Activated CD8-positive, alpha-beta memory T cell treated with anti-CD3 and anti-CD28 coated beads, Interleukin-2, amount 50 U/mL, for 24 hours (primary cell): ENCODE measurements around the gene TSHZ2.

Source experiments
- DNase-seq: peaks from one replicate; pipeline ENCODE4 v3.0.0-alpha.2; 2020; ENCODE audit errors: extremely low read depth

TSHZ2 gene

GRCh38 chr20:53283011-53283410 lies 310.9 kb downstream of the TSHZ2 start:
- DNase-seq, result no peak

- no peak for DNase-seq
Observed at GRCh38 chr20:53283597-53283996, 311.4 kb downstream of the TSHZ2 start.

GRCh38 chr20:53284256-53284655 lies 312.1 kb downstream of the TSHZ2 start:
- no peak for DNase-seq

- DNase-seq, result no peak
Observed at GRCh38 chr20:53284696-53285095, 312.5 kb downstream of the TSHZ2 start.

- DNase-seq, result no peak
Observed at GRCh38 chr20:53287357-53288042, 315.3 kb downstream of the TSHZ2 start.

GRCh38 chr20:53291548-53291947 lies 319.4 kb downstream of the TSHZ2 start:
- no peak for DNase-seq

GRCh38 chr20:53292347-53292746 lies 320.2 kb downstream of the TSHZ2 start:
- no peak for DNase-seq

GRCh38 chr20:53294804-53295203 lies 322.6 kb downstream of the TSHZ2 start:
- DNase-seq, result no peak

- no peak for DNase-seq
Observed at GRCh38 chr20:53296025-53296424, 323.9 kb downstream of the TSHZ2 start.

GRCh38 chr20:53296451-53297153 lies 324.4 kb downstream of the TSHZ2 start:
- DNase-seq, result no peak

- no peak for DNase-seq
Observed at GRCh38 chr20:53297154-53297529, 325.0 kb downstream of the TSHZ2 start.

GRCh38 chr20:53298260-53298659 lies 326.1 kb downstream of the TSHZ2 start:
- DNase-seq, result no peak

GRCh38 chr20:53298911-53299310 lies 326.8 kb downstream of the TSHZ2 start:
- DNase-seq, result no peak

GRCh38 chr20:53299831-53300230 lies 327.7 kb downstream of the TSHZ2 start:
- no peak for DNase-seq

GRCh38 chr20:53301869-53302268 lies 329.7 kb downstream of the TSHZ2 start:
- no peak for DNase-seq

GRCh38 chr20:53302695-53303412 lies 330.7 kb downstream of the TSHZ2 start:
- DNase-seq, result no peak

GRCh38 chr20:53303413-53303760 lies 331.2 kb downstream of the TSHZ2 start:
- no peak for DNase-seq

GRCh38 chr20:53304146-53304545 lies 332.0 kb downstream of the TSHZ2 start:
- DNase-seq, result no peak

GRCh38 chr20:53306192-53306805 lies 334.1 kb downstream of the TSHZ2 start:
- no peak for DNase-seq

GRCh38 chr20:53307964-53308597 lies 335.9 kb downstream of the TSHZ2 start:
- DNase-seq, result no peak

- no peak for DNase-seq
Observed at GRCh38 chr20:53309515-53309914, 337.4 kb downstream of the TSHZ2 start.

- DNase-seq, result no peak
Observed at GRCh38 chr20:53312957-53313356, 340.8 kb downstream of the TSHZ2 start.
